Endothelial cell of umbilical vein (primary cell): Measurements from ENCODE around the gene DNAJC6. TPM values are rescaled to one million over a fixed set of nuclear protein-coding genes. Genes with fewer than 3 reads are reported as not detected.

Experiments
- BruUV-seq: library from RNA; stranded (reverse); fragments of 400-500 nt; replicated peaks from 2 replicates; lab custom pipeline; 2021; lab: Mats Ljungman, UMichigan
- CTCF ChIA-PET: fragments of 300-600, 350-600 bp; sonication (Branson Sonifier 250); formaldehyde crosslinking; loops from one replicate; lab custom pipeline; 2021; ENCODE audit warnings: antibody characterized with exemption, inconsistent platforms; lab: Charles Lee
- POLR2A ChIA-PET: fragments of 300-600, 350-600 bp; sonication (Branson Sonifier 250); formaldehyde crosslinking; loops from one replicate; lab custom pipeline; 2021; ENCODE audit warnings: antibody characterized with exemption, inconsistent platforms; lab: Charles Lee
- DNase-seq: peaks from one replicate; pipeline ENCODE4 v3.0.0-alpha.2; 2011; ENCODE audit warnings: low read depth, low spot score
- FAIRE-seq: peaks from 2 replicates; lab custom pipeline; 2011; peaks lifted over from hg19 to GRCh38; lab: Jason Lieb, UNC
- H2AFZ ChIP-seq: 2 replicates; pipeline ENCODE4 v1.6.0; 2012; ENCODE audit warnings: low read depth, low read length, control low read depth, inconsistent platforms
- H3K27ac ChIP-seq: 2 replicates; pipeline ENCODE4 v1.5.1; 2011; ENCODE audit warnings: low read depth, mild to moderate bottlenecking, control low read depth, low read length, moderate library complexity; ENCODE audit not compliant: insufficient read depth
- H3K27me3 ChIP-seq, 2 experiments: 2 replicates each; pipeline versions ENCODE4 v1.6.0 to v1.6.1; 2011; ENCODE audit warnings: low read length in 2 of 2, mixed read lengths in 1 of 2; ENCODE audit not compliant: control insufficient read depth in 2 of 2, insufficient read depth in 2 of 2
- H3K36me3 ChIP-seq, 2 experiments: 2 replicates in 1 of 2; 3 replicates in 1 of 2; pipeline ENCODE4 v1.5.1; 2011; ENCODE audit warnings: low read length in 2 of 2, mild to moderate bottlenecking in 1 of 2, moderate library complexity in 1 of 2; ENCODE audit not compliant: control insufficient read depth in 2 of 2, insufficient read depth in 2 of 2; ENCODE audit errors: extremely low read depth in 1 of 2
- H3K4me1 ChIP-seq: 3 replicates; pipeline ENCODE4 v1.5.1; 2011; ENCODE audit warnings: mild to moderate bottlenecking, low read length; ENCODE audit not compliant: control insufficient read depth, insufficient read depth; ENCODE audit errors: extremely low read depth
- H3K4me2 ChIP-seq: 2 replicates; pipeline ENCODE4 v1.6.1; 2011; ENCODE audit warnings: low read length, control low read depth, mixed read lengths; ENCODE audit not compliant: insufficient read depth
- H3K4me3 ChIP-seq, 3 experiments: fragments of 200-600 bp in 1 of 3; sonication (generic), shearing (Covaris generic) in 1 of 3; replicated peaks in 1 of 3; 2 replicates each; pipeline ENCODE4 v1.5.1; 2011 to 2016; ENCODE audit warnings: control low read depth in 3 of 3, low read length in 3 of 3, mild to moderate bottlenecking in 2 of 3, inconsistent platforms in 1 of 3, low read depth in 1 of 3, moderate library complexity in 1 of 3; ENCODE audit not compliant: insufficient read depth in 1 of 3
- H3K79me2 ChIP-seq: 2 replicates; pipeline ENCODE4 v1.6.0; 2012; ENCODE audit warnings: low read length, inconsistent platforms; ENCODE audit not compliant: control insufficient read depth, insufficient read depth
- H3K9ac ChIP-seq: replicated peaks from 2 replicates; pipeline ENCODE3; 2011; ENCODE audit warnings: low read length, control low read depth; ENCODE audit not compliant: insufficient read depth; ENCODE audit errors: extremely low read depth
- H3K9me1 ChIP-seq: replicated peaks from 3 replicates; pipeline ENCODE4 v1.6.0; 2011; ENCODE audit warnings: mild to moderate bottlenecking, low read length; ENCODE audit not compliant: control insufficient read depth, insufficient read depth; ENCODE audit errors: extremely low read depth
- H3K9me3 ChIP-seq: replicated peaks from 2 replicates; pipeline ENCODE4 v1.5.1; 2012; ENCODE audit warnings: low read length, inconsistent platforms; ENCODE audit not compliant: control insufficient read depth, insufficient read depth
- H4K20me1 ChIP-seq: replicated peaks from 2 replicates; pipeline ENCODE3; 2011; ENCODE audit warnings: mild to moderate bottlenecking, low read length; ENCODE audit not compliant: control insufficient read depth, insufficient read depth; ENCODE audit errors: extremely low read depth
- CTCF ChIP-seq, 2 donors: IDR thresholded peaks; 1 replicate in 1 of 2; 2 replicates in 1 of 2; pipeline ENCODE4 v1.5.1; 2011; ENCODE audit warnings: low read length in 2 of 2, mild to moderate bottlenecking in 2 of 2, moderate library complexity in 2 of 2, control low read depth in 1 of 2, inconsistent platforms in 1 of 2, low read depth in 1 of 2; ENCODE audit not compliant: insufficient read depth in 1 of 2; ENCODE audit errors: extremely low read depth in 1 of 2
- EZH2 ChIP-seq: IDR thresholded peaks from 2 replicates; pipeline ENCODE4 v1.6.1; 2012; ENCODE audit warnings: borderline replicate concordance, low read depth, mild to moderate bottlenecking, moderate library complexity, low read length, inconsistent platforms; ENCODE audit not compliant: severe bottlenecking
- FOS ChIP-seq: IDR thresholded peaks from 2 replicates; pipeline ENCODE4 v1.6.1; 2011; ENCODE audit warnings: mild to moderate bottlenecking, low read length, moderate library complexity, borderline replicate concordance; ENCODE audit not compliant: insufficient read depth
- GATA2 ChIP-seq: IDR thresholded peaks from 2 replicates; pipeline ENCODE4 v1.7.0; 2011; ENCODE audit warnings: low read depth, mild to moderate bottlenecking, moderate library complexity, mixed read lengths, low read length; ENCODE audit not compliant: insufficient read length, insufficient read depth
- JUN ChIP-seq: IDR thresholded peaks from 2 replicates; pipeline ENCODE4 v1.6.1; 2011; ENCODE audit warnings: borderline replicate concordance, low read depth; ENCODE audit not compliant: insufficient read length, insufficient read depth
- MAX ChIP-seq: IDR thresholded peaks from 2 replicates; pipeline ENCODE4 v1.6.1; 2011; ENCODE audit not compliant: insufficient read depth, insufficient read length
- MYC ChIP-seq: IDR thresholded peaks from one replicate; pipeline ENCODE4 v1.6.1; 2011; ENCODE audit warnings: mild to moderate bottlenecking, low read depth, low read length
- dilution Hi-C: fragments of 300-500 bp; cut with MboI; formaldehyde crosslinking; loops from one replicate; pipeline ENCODE4 v1.15.0; 2019; ENCODE audit warnings: low sequenced_read_pairs; ENCODE audit not compliant: extremely low pct_ligation_motif_present
- intact Hi-C: fragments of 100-400 bp; cut with micrococcal nuclease; formaldehyde crosslinking; loops from one replicate; pipeline ENCODE4 v1.10.0; 2022
- polyA plus RNA-seq, 4 experiments: library from polyadenylated mRNA; depleted of rRNA in 3 of 4; stranded (reverse) in 3 of 4; unstranded in 1 of 4; fragments of >200 nt; gene quantifications; 2 replicates each; pipeline versions ENCODE4 v1.2.1 to v1.2.3, GENCODE V29; 2011 to 2012; ENCODE audit warnings: missing spikeins in 1 of 4
- total RNA-seq: library from RNA; stranded (reverse); gene quantifications from 2 replicates; pipeline ENCODE4 v1.2.3, GENCODE V29; 2021

Gene DNAJC6
- total and polyA plus RNA-seq, 2 donors (not counting 3 experiments of a cell fraction or from before 2014, with no cell fraction given), result 2.3 to 4.9 TPM

GRCh38 chr1:65387821-65388220 is 78.5 kb downstream of the DNAJC6 start:
- ChIA-PET POLR2A (no interaction called here), CTCF (interaction anchor here (1.2 kb wide), 1 partner anchor 300 kb away, joined by 3 read pairs; no protein-coding TSS in a partner anchor)
- no peak overlapping the region for H3K9ac ChIP-seq
- H4K20me1 ChIP-seq, result no peaks in the 10 kb centered on the region
- H3K27me3 ChIP-seq, result no peaks in the 10 kb centered on the region
- DNase-seq, result no peak
- no TSS peak for BruUV-seq
- H3K4me2 ChIP-seq, result no peak overlapping the region
- H3K9me1 ChIP-seq, result no peaks in the 10 kb centered on the region
- TF ChIP-seq CTCF (IDR thresholded peaks at IDR 0.05; ENCODE audit: extremely low read depth in 1 of 2, insufficient read depth in 1 of 2, low read depth in 1 of 2, low read length in 2 of 2), result no peak
- no peak for TF ChIP-seq MYC
- no peak for TF ChIP-seq EZH2
- TF ChIP-seq MAX, result no peak
- TF ChIP-seq FOS, result no peak
- no peak for TF ChIP-seq JUN
- TF ChIP-seq GATA2, result no peak
- no peaks in the 10 kb centered on the region for H3K36me3 ChIP-seq
- FAIRE-seq, result no peak
- H3K27ac ChIP-seq, result no peak overlapping the region
- no peak overlapping the region for H2AFZ ChIP-seq
- no peak overlapping the region for H3K4me3 ChIP-seq
- dilution Hi-C loops, result no loop called here
- no peaks in the 10 kb centered on the region for H3K9me3 ChIP-seq
- H3K79me2 ChIP-seq, result no peaks in the 10 kb centered on the region
- intact Hi-C loops, result no loop called here
- H3K4me1 ChIP-seq, result peaks cover 12% of the 10 kb centered on the region
